AG09309 (cell line): ENCODE results near the gene LEMD1.
"Not testable (repeated sequence)": the region's sequence is repeated elsewhere in the genome, so short reads cannot be mapped to it uniquely, and the experiment has no call there.

Source experiments
- DNase-seq: peaks from one replicate; pipeline ENCODE4 v3.0.0-alpha.2; 2010; ENCODE audit warnings: low read depth
- H3K4me3 ChIP-seq: 2 replicates; pipeline ENCODE4 v1.5.1; 2011; ENCODE audit warnings: mild to moderate bottlenecking, low read depth, low read length, moderate library complexity; ENCODE audit not compliant: control insufficient read depth
- CTCF ChIP-seq: IDR thresholded peaks from 2 replicates; pipeline ENCODE4 v1.5.1; 2011; ENCODE audit warnings: mild to moderate bottlenecking, low read depth, low read length, inconsistent platforms; ENCODE audit not compliant: insufficient read depth, control insufficient read depth; ENCODE audit errors: missing control alignments

LEMD1 gene

DNA sequence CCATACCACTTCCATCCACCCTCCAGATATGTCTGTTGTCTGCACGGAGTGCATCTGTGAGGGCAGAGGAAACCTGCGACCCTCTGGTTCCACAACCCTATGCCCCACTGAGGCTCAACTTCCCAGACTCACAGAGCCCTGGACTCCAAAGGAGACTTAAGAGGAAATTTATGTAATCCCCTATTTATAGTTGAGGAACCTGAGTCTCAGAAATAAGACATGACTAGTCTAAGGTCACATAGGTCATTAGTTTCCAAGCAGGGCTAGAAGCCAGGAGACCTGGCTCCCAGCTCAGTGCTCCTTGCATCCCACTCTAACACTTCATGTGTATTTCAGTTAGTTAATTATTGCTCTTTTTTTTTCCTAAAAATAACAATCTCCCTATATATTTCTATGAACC is 15.7 kb upstream of the LEMD1 start:
- no peak overlapping the region for H3K4me3 ChIP-seq

DNA sequence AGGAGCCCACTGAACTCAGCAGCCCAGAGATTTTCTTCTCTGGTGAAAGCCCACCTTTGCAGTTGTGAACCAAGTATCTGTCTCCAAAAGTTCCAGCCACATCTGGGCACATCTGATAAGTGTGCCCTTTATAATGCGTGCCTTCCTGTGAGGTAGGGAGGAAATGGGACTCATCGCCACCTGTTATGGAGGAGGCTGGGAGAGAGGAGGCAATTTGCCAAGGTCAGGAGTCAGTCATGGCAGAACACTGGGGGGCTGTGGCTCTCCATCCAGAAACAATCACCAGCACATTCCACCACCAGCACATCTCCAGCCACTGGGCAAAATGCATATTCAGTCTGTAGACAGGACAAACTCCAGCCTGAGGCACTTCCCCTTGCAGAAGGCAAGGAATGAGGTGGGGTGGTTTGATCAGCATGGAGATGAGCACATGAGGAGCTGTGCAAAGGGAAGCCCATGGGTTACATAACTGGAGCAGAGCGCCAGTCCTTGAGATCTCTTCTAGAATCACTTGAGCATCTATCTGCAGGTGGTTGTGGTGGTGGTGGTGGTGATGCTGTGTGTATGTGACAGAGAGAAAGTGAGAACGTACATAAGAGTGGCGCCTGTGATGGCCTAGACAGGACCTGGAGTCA is 15.0 kb upstream of the LEMD1 start:
- no peak overlapping the region for H3K4me3 ChIP-seq
- no peak for TF ChIP-seq CTCF
- DNase-seq = no peak

More for the DNA sequence above, 15.7 kb upstream of the LEMD1 start:
- TF ChIP-seq CTCF = no peak
- no peak for DNase-seq

DNA sequence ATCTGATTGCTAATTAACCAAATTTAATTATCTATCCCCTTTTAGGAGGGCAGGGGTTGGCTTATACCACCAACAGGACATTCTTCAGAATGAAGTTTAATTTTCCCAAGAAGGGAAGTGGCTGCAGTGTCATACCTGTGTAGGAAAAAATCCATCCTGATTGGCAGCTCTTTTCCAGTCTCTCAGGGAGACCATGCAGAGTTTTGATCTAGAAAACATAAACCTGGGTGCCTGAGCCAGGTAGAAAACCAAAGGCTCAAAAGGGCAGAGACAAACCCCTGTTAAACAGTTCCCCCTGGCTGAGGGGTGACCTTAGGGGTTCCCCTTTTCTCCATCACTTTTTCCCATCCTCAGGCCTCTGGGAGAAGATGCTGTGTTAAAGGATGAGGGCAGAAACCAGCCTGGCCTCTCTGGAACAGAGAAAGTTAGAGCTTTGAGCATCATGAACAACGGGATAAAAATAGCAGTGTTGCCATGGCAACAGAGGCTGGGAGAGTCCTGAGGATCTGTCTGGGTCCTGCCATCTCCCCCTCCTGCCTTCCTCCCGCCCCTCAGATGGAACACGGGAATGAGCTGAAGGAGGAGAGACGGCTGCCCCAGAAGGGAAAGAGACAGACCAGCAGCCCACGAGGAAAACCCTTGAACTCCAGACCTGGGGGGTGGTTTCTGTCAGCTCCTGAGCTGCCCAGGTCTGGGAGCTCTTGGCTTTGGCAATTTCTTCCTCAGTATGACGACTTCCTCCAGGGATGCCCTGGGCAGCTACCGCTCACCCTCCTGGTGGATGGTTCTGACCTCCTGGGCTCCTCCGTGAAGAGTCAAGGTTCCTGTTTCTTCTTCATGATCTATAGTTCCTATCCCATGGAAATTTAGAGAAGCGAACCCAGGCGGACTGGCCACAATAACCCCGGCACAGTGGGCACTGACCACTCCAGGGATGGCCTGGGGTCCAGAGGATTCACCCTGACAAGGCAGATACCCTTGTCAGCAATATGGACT is 14.0 kb upstream of the LEMD1 start:
- no peak for DNase-seq
- no peak overlapping the region for H3K4me3 ChIP-seq
- no peak for TF ChIP-seq CTCF

DNA sequence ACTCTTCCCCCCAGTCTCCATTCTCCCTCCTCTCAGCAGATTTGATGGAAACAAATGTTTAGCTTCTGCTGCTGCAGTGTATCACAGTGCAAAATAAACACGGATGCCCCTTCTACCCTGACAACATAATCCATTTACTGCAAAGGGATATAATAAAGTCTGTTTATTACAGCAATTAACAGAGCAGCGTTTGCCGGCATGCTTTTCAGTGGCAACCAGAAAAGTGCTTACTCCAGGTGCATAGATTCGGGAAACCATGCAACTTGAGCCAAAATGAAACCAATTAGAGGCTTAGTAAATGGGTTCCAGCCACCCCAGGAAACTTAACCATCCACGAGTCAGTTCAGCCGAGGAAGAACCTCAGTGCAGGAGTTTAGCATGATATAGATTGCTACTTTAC is 12.9 kb upstream of the LEMD1 start:
- H3K4me3 ChIP-seq = no peak overlapping the region
- no peak for DNase-seq

GRCh38 chr1:205432692-205433091 is 10.8 kb upstream of the LEMD1 start:
- H3K4me3 ChIP-seq = not testable (repeated sequence)

More for the DNA sequence above, 12.9 kb upstream of the LEMD1 start:
- TF ChIP-seq CTCF = no peak

DNA sequence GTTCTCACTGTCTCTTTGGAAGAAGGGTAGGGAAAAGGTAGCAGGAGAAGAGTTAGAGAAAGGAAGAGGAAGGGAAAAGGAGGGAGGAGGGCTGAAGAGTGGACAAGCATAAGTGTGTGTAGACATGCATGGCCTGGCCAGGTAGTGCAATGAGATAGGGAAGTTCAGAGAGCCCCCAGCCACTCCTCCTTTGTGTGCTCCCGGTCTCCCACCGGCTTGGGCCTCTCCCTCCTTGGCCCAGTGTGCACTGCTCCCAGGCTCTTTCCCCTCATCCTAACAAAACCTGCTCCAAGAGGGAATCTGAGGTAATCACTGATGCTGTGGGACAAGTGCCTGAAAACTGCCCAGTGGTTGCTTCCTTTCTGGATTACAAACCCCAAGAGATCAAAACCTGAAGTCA is 10.3 kb upstream of the LEMD1 start:
- no peak for TF ChIP-seq CTCF
- H3K4me3 ChIP-seq = no peak overlapping the region
- DNase-seq = no peak

More at GRCh38 chr1:205432692-205433091, 10.8 kb upstream of the LEMD1 start:
- DNase-seq = not testable (repeated sequence)
